ENCODE measurements around the gene NEK1. TPM values are rescaled to one million over a fixed set of nuclear protein-coding genes. Genes with fewer than 3 reads are reported as not detected.

Gene NEK1
- total and polyA plus RNA-seq, 2 of the 8 experiments (the other 6 are each of a cell fraction or from before 2014, with no cell fraction given) = 3.9 to 11.7 TPM

GRCh38 chr4:169489306-169489705, 123.1 kb downstream of the NEK1 start:
- Histone ChIP-seq H3K14ac (ENCODE audit: insufficient read length) (no peak overlapping the region), H3K27me3 (replicated peaks in 1 of 4; ENCODE audit: control insufficient read depth in 3 of 4, extremely low read depth in 1 of 4, insufficient read depth in 3 of 4, low read length in 3 of 4) (no peaks in the 10 kb centered on the region), H3K4me1 (replicated peaks in 1 of 4; ENCODE audit: control insufficient read depth in 3 of 4, insufficient read depth in 4 of 4, low read length in 3 of 4) (peaks cover 0 to 3% (median 2%) of the 10 kb centered on the region in 4 experiments; a peak in 3 of 7 replicates), H2BK5ac (ENCODE audit: low read depth, low read length) (no peak overlapping the region), H3K79me1 (ENCODE audit: low read depth, low read length) (no peaks in the 10 kb centered on the region), H3K4me3 (ENCODE audit: extremely low read depth in 1 of 4, insufficient read depth in 2 of 4, low read depth in 3 of 4, low read length in 4 of 4) (no peak overlapping the region), H3K79me2 (ENCODE audit: control insufficient read depth in 1 of 2, insufficient read depth in 2 of 2, low read length in 2 of 2) (no peaks in the 10 kb centered on the region), H3K23me2 (ENCODE audit: low read depth, low read length) (no peaks in the 10 kb centered on the region), H3K18ac (ENCODE audit: extremely low read depth, low read length) (no peak overlapping the region), H4K5ac (ENCODE audit: insufficient read length, low read depth, low read length) (no peak overlapping the region), H2BK15ac (ENCODE audit: low read length) (no peak overlapping the region), H3K56ac (replicated peaks; ENCODE audit: insufficient read length, low read depth, low read length) (no peak overlapping the region), H2BK12ac (ENCODE audit: low read depth, low read length) (no peak overlapping the region), H3K27ac (ENCODE audit: low read depth, low read length) (no peak overlapping the region), H3K36me3 (ENCODE audit: control insufficient read depth in 2 of 4, insufficient read depth in 4 of 4, low read length in 3 of 4) (no peaks in the 10 kb centered on the region), H3K4me2 (ENCODE audit: insufficient read depth in 1 of 2, low read depth in 2 of 2, low read length in 2 of 2) (no peak overlapping the region), H4K91ac (replicated peaks; ENCODE audit: insufficient read length, low read length) (no peak overlapping the region), H2AFZ (ENCODE audit: low read length) (no peak overlapping the region), H2AK5ac (ENCODE audit: low read depth, low read length) (no peak overlapping the region), H3K4ac (replicated peaks; ENCODE audit: insufficient read length, low read depth, low read length) (no peak overlapping the region), H2BK120ac (replicated peaks; ENCODE audit: low read depth, low read length) (no peak overlapping the region), H4K20me1 (replicated peaks in 1 of 2; ENCODE audit: control insufficient read depth in 1 of 2, insufficient read depth in 2 of 2, low read length in 2 of 2) (no peaks in the 10 kb centered on the region), H3K9me3 (ENCODE audit: insufficient read depth in 2 of 2, low read depth in 1 of 2, low read length in 1 of 2) (no peaks in the 10 kb centered on the region), H2BK20ac (ENCODE audit: low read length) (no peak overlapping the region), H3K9ac (replicated peaks in 1 of 4; ENCODE audit: extremely low read depth in 1 of 4, low read depth in 3 of 4, low read length in 3 of 4) (no peak overlapping the region), H4K8ac (ENCODE audit: extremely low read depth, insufficient read depth, low read length) (no peak overlapping the region; the same call in 1 of the 2 replicates), H3K23ac (ENCODE audit: insufficient read length) (no peak overlapping the region)
- DNase-seq (ENCODE audit: low read depth in 1 of 2, low spot score in 2 of 2) = no peak
- CTCF ChIA-PET (ENCODE audit: partially characterized antibody) = interaction anchor here (1.0 to 2.0 kb wide), 3 partner anchors 465 to 566 kb away, joined by 3 to 8 read pairs (median 5); no protein-coding TSS in a partner anchor
- TF ChIP-seq JUND (IDR thresholded peaks at IDR 0.05; ENCODE audit: low read length) (no peak), CBX5 (IDR thresholded peaks at IDR 0.05; ENCODE audit: low read depth, low read length) (no peak), CHD1 (IDR thresholded peaks at IDR 0.05; ENCODE audit: low read depth, low read length) (no peak), JUN (IDR thresholded peaks at IDR 0.05; ENCODE audit: low read depth, low read length) (no peak), MAX (IDR thresholded peaks at IDR 0.05) (no peak), SIN3A (conservative IDR thresholded peaks at IDR 0.05 in 1 of 2, IDR thresholded peaks at IDR 0.05 in 1 of 2; ENCODE audit: low read depth in 1 of 2, low read length in 2 of 2) (no peak), NANOG (IDR thresholded peaks at IDR 0.05; ENCODE audit: insufficient read depth, low read depth, low read length, poor library complexity, severe bottlenecking) (no peak), KDM5A (IDR thresholded peaks at IDR 0.05; ENCODE audit: low read length) (no peak), RAD21 (IDR thresholded peaks at IDR 0.05 in 1 of 2, conservative IDR thresholded peaks at IDR 0.05 in 1 of 2; ENCODE audit: low read depth in 2 of 2, low read length in 2 of 2) (no peak), USF2 (IDR thresholded peaks at IDR 0.05; ENCODE audit: low read length) (no peak), POLR2AphosphoS5 (IDR thresholded peaks at IDR 0.05; ENCODE audit: low read depth, low read length) (no peak)
- POLR2A ChIA-PET (ENCODE audit: partially characterized antibody) = interaction anchor here (0.6 kb wide), 1 partner anchor 29 kb away, joined by 3 read pairs; no protein-coding TSS in a partner anchor
- FAIRE-seq = no peak
